Pulmonary artery endothelial cell (primary cell): ENCODE measurements around the gene COL23A1. TPM values are rescaled to one million over a fixed set of nuclear protein-coding genes. Genes with fewer than 3 reads are reported as not detected.

Experiments used
- DNase-seq: peaks from one replicate; pipeline ENCODE4 v3.0.0-alpha.2; 2011; ENCODE audit warnings: low read depth, low spot score
- total RNA-seq: library from RNA; depleted of rRNA; stranded (reverse); fragments of >200 nt; gene quantifications from 2 replicates; pipeline ENCODE4 v1.2.3, GENCODE V29; 2014

COL23A1 gene
- total RNA-seq, 1 donor from 2014 or later = not detected

DNA sequence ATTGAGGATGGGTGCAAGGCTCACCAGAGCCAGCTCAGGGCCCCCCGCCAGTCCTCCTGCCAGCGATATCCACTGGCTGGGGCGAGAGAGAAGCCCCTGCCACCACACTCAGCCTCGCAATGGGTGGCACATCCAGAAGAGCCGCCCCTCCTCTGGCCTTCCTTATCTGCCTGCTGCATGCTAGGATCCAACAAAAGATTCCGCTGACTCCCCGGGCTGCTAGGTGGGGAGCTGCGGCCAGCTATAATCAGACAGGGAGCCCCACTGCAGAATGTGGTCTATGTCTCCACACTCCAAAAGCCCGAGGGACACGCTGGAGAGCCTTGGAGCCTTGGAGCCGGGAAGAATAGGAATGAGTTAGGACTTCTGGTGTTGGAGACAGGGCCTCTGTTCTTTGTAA lies 32.8 kb downstream of the COL23A1 start:
- DNase-seq = no peak

- no peak for DNase-seq
Measured at GRCh38 chr5:178555771-178556211, 34.4 kb downstream of the COL23A1 start.

- DNase-seq = no peak
Measured at GRCh38 chr5:178555005-178555404, 35.2 kb downstream of the COL23A1 start.

DNA sequence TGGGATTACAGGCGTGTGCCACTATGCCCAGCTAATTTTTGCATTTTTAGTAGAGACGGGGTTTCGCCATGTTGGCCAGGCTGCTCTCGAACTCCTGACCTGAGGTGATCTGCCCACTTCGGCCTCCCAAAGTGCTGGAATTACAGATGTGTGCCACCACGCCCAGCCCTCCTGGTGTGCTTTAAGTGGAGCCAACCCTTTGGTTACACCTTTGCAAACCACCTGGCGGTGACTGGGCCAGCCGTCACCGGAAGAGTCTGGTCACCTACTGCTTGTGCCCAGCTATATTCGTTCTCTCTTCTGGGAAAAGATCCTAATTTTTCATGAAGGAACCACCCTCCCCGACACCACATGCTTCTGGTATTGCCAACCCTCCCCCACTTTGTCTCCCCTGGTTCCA lies 35.9 kb downstream of the COL23A1 start:
- DNase-seq = no peak

- no peak for DNase-seq
Measured at GRCh38 chr5:178553517-178553916, 36.7 kb downstream of the COL23A1 start.

DNA sequence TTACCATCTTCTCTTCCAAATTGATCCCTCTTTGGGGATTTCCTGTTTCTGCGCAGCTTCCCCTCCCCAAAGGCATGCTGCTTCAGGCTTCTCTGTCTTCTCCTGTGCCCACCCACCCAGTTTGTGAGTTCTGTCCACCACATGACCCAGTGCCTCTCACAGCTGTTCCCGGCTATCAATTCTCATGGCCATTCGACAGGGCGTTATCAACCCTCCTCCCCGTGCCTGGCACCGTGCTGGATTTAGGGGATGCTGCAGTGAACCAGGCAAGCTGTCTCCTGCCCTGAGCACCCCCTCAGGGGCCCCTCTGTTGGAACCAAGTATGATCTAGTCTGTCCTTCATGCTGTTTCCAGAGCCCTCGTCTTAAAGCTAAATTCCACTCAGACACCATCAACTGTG lies 38.7 kb downstream of the COL23A1 start:
- DNase-seq = no peak

DNA sequence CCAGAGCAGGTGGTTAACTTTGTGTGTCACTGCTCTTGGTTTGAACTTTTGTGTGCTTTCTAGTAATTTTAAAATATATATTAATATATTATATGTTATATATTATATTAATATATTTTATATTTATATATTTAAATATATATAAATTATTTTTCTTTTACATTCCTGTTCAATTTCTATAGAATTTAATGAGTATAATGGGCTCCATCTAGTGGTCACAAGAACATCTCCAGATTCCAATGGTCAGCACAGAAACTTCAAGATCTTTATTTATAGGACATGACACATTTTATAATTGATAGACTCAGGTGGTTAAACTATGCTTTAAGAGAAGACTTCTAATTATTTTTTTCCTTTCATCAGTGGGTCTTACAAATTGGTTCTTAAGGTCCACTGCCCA lies 39.1 kb downstream of the COL23A1 start:
- no peak for DNase-seq

GRCh38 chr5:178548746-178549145 lies 41.4 kb downstream of the COL23A1 start:
- DNase-seq = peak; percentile 22

DNA sequence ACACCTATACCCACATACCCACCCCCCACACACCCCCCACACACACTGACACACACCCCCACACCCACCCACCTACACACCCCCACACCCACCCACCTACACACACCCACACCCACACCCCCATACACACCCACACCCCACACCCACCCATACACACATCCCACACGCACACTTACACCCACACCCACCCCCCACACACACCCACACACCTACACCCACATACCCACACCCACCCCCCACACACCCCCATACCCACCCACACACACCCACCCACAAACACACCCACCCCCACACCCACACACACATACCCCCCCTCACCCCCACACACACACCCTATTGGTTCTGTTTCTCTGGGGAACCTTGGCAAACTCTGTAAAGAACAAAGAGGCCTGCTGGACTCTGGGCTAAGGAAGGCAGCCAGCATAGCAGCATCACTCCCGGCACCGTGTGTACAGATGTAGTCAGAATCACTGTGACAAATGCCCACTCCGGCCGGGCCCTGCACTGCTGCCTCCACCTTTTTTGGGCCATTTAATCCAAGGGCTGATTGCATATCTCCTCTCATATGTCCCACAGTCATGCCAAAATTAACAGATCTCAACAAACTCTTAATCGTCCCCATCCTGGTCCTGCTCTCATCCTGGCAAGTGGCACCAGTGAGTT lies 42.3 kb downstream of the COL23A1 start:
- DNase-seq = no peak

DNA sequence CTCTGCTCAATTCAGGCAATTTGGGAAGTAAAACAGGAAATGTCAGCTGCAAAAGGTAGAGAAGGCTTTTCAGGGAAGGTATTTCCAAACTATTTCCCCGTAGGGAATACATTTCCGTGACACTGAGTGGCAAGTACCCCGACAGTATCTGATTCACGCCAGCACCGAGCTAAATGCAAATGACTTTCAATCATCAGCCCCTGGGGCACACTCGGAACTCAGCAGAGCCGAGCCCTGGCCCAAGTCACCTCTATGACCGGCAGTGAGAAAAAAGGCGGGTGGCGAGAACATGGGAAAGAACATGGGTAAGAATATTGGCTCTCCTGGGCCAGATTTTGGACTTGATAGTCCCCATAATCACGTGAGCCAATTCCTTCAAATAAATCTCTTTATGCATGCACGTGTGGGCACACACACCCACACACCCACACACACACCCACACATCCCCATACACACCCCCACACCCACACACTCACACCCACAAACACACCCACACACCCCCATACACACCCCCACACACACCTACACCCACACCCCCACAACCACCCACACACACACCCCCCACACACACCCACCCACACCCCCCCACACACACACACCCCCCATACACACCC lies 43.0 kb downstream of the COL23A1 start:
- no peak for DNase-seq

- no peak for DNase-seq
Measured at GRCh38 chr5:178546675-178547033, 43.5 kb downstream of the COL23A1 start.

GRCh38 chr5:178545941-178546674 lies 44.1 kb downstream of the COL23A1 start:
- no peak for DNase-seq

- DNase-seq = no peak
Measured at GRCh38 chr5:178545176-178545575, 45.0 kb downstream of the COL23A1 start.

DNA sequence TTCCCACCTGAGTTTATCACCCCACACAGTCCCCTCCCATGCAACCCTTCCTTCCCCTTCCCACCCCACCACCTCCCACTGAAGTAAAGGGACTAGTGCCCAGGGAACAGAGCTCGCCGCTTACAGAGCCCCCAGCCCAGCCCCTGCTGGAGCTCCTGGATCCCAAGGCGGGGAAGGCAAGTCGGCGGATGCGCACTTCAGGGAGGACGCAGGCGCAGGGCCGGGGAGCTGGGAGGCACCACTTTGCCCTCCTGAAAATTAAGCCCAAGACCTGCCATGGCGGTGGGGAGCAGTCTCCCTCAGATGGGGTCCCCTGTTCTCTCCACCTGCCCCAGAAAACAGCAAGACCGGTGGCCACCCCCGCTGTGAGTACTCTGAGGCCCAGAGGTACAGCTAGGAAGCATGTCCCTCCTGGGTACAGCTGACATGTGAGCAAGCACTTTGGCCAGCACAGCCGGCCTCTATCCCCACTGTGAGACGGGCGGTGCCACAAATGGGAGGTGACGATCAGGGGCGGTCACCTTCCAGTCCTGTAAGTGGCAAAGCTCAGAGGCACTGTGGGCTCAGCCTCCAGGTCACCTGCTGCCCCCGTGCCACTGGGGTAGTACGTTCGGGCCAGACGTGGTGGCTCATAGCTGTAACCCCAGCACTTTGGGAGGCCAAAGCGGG lies 45.9 kb downstream of the COL23A1 start:
- DNase-seq = no peak

- DNase-seq = no peak
Measured at GRCh38 chr5:178542455-178542854, 47.7 kb downstream of the COL23A1 start.

DNA sequence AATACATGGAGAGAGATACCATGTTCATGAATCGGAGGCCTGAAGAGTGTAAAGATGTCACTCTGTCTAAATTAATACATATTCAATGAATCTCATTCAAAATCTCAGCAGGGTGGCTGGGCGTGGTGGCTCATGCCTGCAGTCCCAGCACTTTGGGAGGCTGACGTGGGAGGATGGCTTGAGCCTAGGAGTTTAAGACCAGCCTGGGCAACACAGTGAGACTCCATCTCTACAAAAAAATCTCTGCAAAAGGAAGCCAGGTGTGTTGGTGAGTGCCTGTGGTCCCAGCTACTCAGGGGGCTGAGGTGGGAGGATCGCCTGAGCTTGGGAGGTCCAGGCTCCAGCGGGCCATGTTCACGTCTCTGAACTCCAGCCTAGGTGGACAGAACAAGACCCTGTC lies 49.7 kb downstream of the COL23A1 start:
- no peak for DNase-seq

- DNase-seq = no peak
Measured at GRCh38 chr5:178538741-178539229, 51.4 kb downstream of the COL23A1 start.

- DNase-seq = no peak
Measured at GRCh38 chr5:178537467-178538371, 52.5 kb downstream of the COL23A1 start.

DNA sequence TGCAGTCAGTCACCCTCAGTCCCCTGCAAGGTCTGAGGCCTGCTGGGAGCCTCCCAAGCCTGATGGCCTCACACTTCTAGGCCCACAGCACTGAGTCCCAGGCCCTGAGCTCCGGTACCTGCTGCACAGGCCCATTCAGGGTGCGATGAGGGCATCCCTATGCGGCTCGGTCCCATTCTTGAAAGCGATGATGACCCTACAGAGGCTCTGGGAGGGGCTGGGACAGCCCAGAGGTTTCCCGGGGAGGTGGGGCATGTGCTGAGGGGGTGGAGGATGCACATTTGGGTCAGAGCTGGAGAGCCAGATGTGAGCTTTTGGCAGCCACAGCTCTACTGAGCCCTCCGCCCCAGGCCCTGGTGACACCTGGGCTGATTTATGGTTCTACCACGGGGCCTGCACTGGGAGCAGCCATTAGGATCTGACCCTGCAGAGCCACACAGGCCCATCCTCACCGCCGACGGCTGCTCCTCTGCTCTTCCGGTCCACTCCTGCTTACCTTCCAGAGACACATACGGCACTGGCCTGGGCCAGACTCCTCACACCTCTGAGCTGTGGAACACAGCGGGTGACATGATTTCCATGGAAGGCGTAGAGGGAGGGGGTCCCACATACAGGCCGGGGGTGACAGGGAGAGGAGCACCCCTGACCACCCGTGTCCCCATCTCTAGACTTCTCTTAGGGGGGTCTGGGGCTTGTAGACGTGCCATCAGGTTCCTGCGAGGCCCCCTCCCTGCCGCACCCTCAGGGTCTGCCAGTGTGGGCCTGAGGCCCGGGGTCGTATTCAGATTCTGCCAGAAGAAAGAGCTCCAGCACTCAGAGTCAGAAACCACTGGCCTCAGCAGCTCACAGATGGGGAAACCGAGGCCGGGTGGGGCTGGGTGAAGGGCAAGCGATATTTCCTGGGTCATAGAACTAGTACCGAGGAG lies 53.4 kb downstream of the COL23A1 start:
- DNase-seq = no peak
